GM23338 (cell line): ENCODE measurements around the gene CARD6. TPM values are rescaled to one million over a fixed set of nuclear protein-coding genes. Genes with fewer than 3 reads are reported as not detected.

Source experiments
- ATAC-seq: fragments of 200-7000 bp; cut with Tn5 transposase; 3 replicates; pipeline ENCODE4 v1.9.1; 2020
- DNase-seq: peaks from one replicate; pipeline ENCODE4 v3.0.0-alpha.2; 2015; ENCODE audit warnings: low spot score
- H2AFZ ChIP-seq: fragments of 200-600 bp; sonication (generic); 2 replicates; pipeline ENCODE4 v1.8.0; 2016; ENCODE audit warnings: antibody characterized with exemption, mild to moderate bottlenecking, moderate library complexity
- H3F3A ChIP-seq: fragments of 200-600 bp; sonication (generic); replicated peaks from 2 replicates; pipeline ENCODE4 v1.8.0; 2017; ENCODE audit warnings: antibody characterized with exemption, mixed run types, low read depth
- H3K27ac ChIP-seq: fragments of 200-600 bp; sonication (generic); 2 replicates; pipeline ENCODE4 v1.6.1; 2016; ENCODE audit warnings: low read depth
- H3K27me3 ChIP-seq: fragments of 200-600 bp; sonication (generic); 2 replicates; pipeline ENCODE4 v1.8.0; 2016; ENCODE audit warnings: mild to moderate bottlenecking, mixed run types, moderate library complexity; ENCODE audit not compliant: insufficient read depth
- H3K36me3 ChIP-seq: fragments of 200-600 bp; sonication (generic); 2 replicates; pipeline ENCODE4 v1.8.0; 2016; ENCODE audit warnings: mild to moderate bottlenecking; ENCODE audit not compliant: insufficient read depth
- H3K4me1 ChIP-seq: fragments of 200-600 bp; sonication (generic); 2 replicates; pipeline ENCODE4 v1.8.0; 2016; ENCODE audit warnings: mild to moderate bottlenecking, moderate library complexity; ENCODE audit not compliant: insufficient read depth
- H3K4me2 ChIP-seq: fragments of 200-600 bp; sonication (generic); 2 replicates; pipeline ENCODE4 v1.7.1; 2017; ENCODE audit warnings: mixed run types
- H3K4me3 ChIP-seq: fragments of 200-600 bp; sonication (generic); 2 replicates; pipeline ENCODE4 v1.6.1; 2016; ENCODE audit warnings: mixed run types
- H3K79me2 ChIP-seq: fragments of 200-600 bp; sonication (generic); replicated peaks from 2 replicates; pipeline ENCODE4 v1.8.0; 2017; ENCODE audit warnings: mild to moderate bottlenecking; ENCODE audit not compliant: insufficient read depth
- H3K9me2 ChIP-seq: fragments of 200-600 bp; sonication (generic); 2 replicates; pipeline ENCODE4 v1.8.0; 2017; ENCODE audit not compliant: insufficient read depth
- H4K20me1 ChIP-seq: fragments of 200-600 bp; sonication (generic); replicated peaks from 2 replicates; pipeline ENCODE4 v1.8.0; 2017; ENCODE audit warnings: mild to moderate bottlenecking; ENCODE audit not compliant: insufficient read depth
- H3K27ac Mint-ChIP-seq: 2 replicates; pipeline ENCODE4 v1.8.0; 2020; ENCODE audit warnings: inconsistent platforms, mild to moderate bottlenecking, moderate library complexity, mixed read lengths
- H3K27me3 Mint-ChIP-seq: 3 replicates; pipeline ENCODE4 v1.8.0; 2022; ENCODE audit warnings: low read depth, mild to moderate bottlenecking, moderate library complexity, mixed read lengths, inconsistent platforms; ENCODE audit not compliant: insufficient read depth, poor library complexity
- H3K36me3 Mint-ChIP-seq: 3 replicates; pipeline ENCODE4 v1.8.0; 2021; ENCODE audit warnings: low read depth, mild to moderate bottlenecking, inconsistent platforms, moderate library complexity, mixed read lengths
- H3K4me1 Mint-ChIP-seq: 3 replicates; pipeline ENCODE4 v1.8.0; 2020; ENCODE audit warnings: mild to moderate bottlenecking, inconsistent platforms, mixed read lengths
- H3K4me3 Mint-ChIP-seq: 3 replicates; pipeline ENCODE4 v1.8.0; 2021; ENCODE audit warnings: moderate library complexity, mild to moderate bottlenecking, inconsistent platforms, mixed read lengths
- H3K9me3 Mint-ChIP-seq: 3 replicates; pipeline ENCODE4 v1.8.0; 2020; ENCODE audit warnings: moderate library complexity, mild to moderate bottlenecking, inconsistent platforms, mixed read lengths
- CREB1 ChIP-seq: fragments of 250-450 bp; sonication (Bioruptor Pico); IDR thresholded peaks from 2 replicates; pipeline ENCODE4 v1.5.0; 2020; ENCODE audit warnings: low read depth, mild to moderate bottlenecking, moderate library complexity
- ETS1 ChIP-seq: IDR thresholded peaks from 2 replicates; pipeline ENCODE4 v1.6.1; 2016; ENCODE audit warnings: antibody characterized with exemption
- EZH2 ChIP-seq: fragments of 200-600 bp; sonication (generic); IDR thresholded peaks from one replicate; pipeline ENCODE4 v1.8.0; 2017; ENCODE audit warnings: antibody characterized with exemption, mild to moderate bottlenecking, low read depth; ENCODE audit not compliant: unreplicated experiment
- EZH2phosphoT487 ChIP-seq: fragments of 200-600 bp; sonication (generic); IDR thresholded peaks from one replicate; pipeline ENCODE4 v1.8.1; 2018; ENCODE audit warnings: antibody characterized with exemption; ENCODE audit not compliant: unreplicated experiment
- JUNB ChIP-seq: IDR thresholded peaks from one replicate; pipeline ENCODE4 v1.6.1; 2016; ENCODE audit warnings: antibody characterized with exemption; ENCODE audit not compliant: unreplicated experiment
- NANOG ChIP-seq: IDR thresholded peaks from 2 replicates; pipeline ENCODE4 v1.6.1; 2016; ENCODE audit warnings: antibody characterized with exemption, borderline replicate concordance
- POLR2AphosphoS5 ChIP-seq: IDR thresholded peaks from 2 replicates; pipeline ENCODE4 v1.6.1; 2016; ENCODE audit warnings: antibody characterized with exemption, low read depth
- REST ChIP-seq: IDR thresholded peaks from one replicate; pipeline ENCODE4 v1.6.1; 2018; ENCODE audit warnings: antibody characterized with exemption; ENCODE audit not compliant: unreplicated experiment
- STAT1 ChIP-seq: IDR thresholded peaks from one replicate; pipeline ENCODE4 v1.6.1; 2016; ENCODE audit warnings: antibody characterized with exemption; ENCODE audit not compliant: unreplicated experiment
- ZNF114 ChIP-seq: fragments of 250-450 bp; sonication (Bioruptor Pico); IDR thresholded peaks from 2 replicates; pipeline ENCODE4 v1.5.0; 2020; ENCODE audit warnings: mild to moderate bottlenecking, moderate library complexity
- ZNF331 ChIP-seq: fragments of 250-450 bp; sonication (Bioruptor Pico); IDR thresholded peaks from 2 replicates; pipeline ENCODE4 v1.5.0; 2020; ENCODE audit warnings: low read depth, mild to moderate bottlenecking, moderate library complexity
- ZNF462 ChIP-seq: fragments of 250-450 bp; sonication (Bioruptor Pico); IDR thresholded peaks from 2 replicates; pipeline ENCODE4 v1.5.0; 2020; ENCODE audit warnings: mild to moderate bottlenecking, moderate library complexity
- polyA plus RNA-seq: library from polyadenylated mRNA; unstranded; fragments of >200 nt; fragmentation: Nextera tagmentation; extraction: Ambion mirVana; gene quantifications from 2 replicates; pipeline ENCODE4 v1.2.1, GENCODE V29; 2016
- total RNA-seq: library from RNA; depleted of rRNA; stranded (reverse); fragments of >200 nt; shearing (Covaris generic); gene quantifications from 2 replicates; pipeline ENCODE4 v1.2.3, GENCODE V29; 2014
- TF ChIP-seq, protein P1 (sequence below), 2 experiments: fragments of 200-600 bp in 1 of 2; sonication (generic) in 1 of 2; conservative IDR thresholded peaks; 2 replicates each; pipeline versions ENCODE4 v1.5.1 to v1.6.1; 2016 to 2017; ENCODE audit warnings: antibody characterized with exemption in 2 of 2, low read depth in 2 of 2, mild to moderate bottlenecking in 2 of 2, moderate library complexity in 1 of 2

Gene CARD6
- total and polyA plus RNA-seq, 2 experiments from 2014 or later, result 0.32 to 0.45 TPM

DNA sequence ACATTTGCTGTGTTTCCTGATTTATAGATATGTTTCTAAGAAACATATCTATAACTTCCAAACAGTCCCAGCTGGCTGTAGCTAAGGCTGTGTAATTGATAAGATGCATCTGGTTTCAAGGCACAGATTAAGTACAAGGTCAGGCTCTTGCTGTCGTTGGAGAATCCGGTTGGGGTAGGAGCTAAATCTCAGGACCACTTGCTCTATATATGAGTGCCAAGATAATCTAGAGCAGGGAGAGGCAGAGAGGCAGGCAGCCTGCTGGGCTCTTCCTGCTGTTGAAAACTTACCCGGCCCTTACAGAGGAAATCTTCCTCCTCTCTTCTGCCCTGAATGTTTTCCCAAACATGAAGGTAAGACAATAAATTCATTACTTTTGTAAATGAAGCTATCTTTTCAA is 68.1 kb downstream of the CARD6 start, which contains the start of gene C7:
C7 (plus strand) TSS at position 234 of the 400 bp plus-strand sequence; CDS start at position 348, 114 bp downstream.
- H3K27ac ChIP-seq, result no peak within 1 kb of the TSS
- no peak within 1 kb of the TSS for H3K27ac Mint-ChIP-seq
- no peak within 1 kb of the TSS for H3K4me2 ChIP-seq
- H3F3A ChIP-seq, result no peaks in the 10 kb centered on the region
- no peaks in the 10 kb centered on the region for H3K27me3 Mint-ChIP-seq
- H3K9me3 Mint-ChIP-seq, result no peaks in the 10 kb centered on the region
- no peak within 1 kb of the TSS for H3K4me3 ChIP-seq
- H3K36me3 Mint-ChIP-seq, result no peaks in the 10 kb centered on the region
- DNase-seq, result no peak
- peak; percentile 37 for ATAC-seq
- peaks cover 2% of the 10 kb centered on the region; the same call in 1 of the 2 replicates for H3K4me1 ChIP-seq
- no peak within 1 kb of the TSS for H3K4me3 Mint-ChIP-seq
- no peaks in the 10 kb centered on the region for H3K79me2 ChIP-seq
- no peaks in the 10 kb centered on the region for H3K36me3 ChIP-seq
- H3K9me2 ChIP-seq, result no peaks in the 10 kb centered on the region
- TF ChIP-seq, protein P1, sequence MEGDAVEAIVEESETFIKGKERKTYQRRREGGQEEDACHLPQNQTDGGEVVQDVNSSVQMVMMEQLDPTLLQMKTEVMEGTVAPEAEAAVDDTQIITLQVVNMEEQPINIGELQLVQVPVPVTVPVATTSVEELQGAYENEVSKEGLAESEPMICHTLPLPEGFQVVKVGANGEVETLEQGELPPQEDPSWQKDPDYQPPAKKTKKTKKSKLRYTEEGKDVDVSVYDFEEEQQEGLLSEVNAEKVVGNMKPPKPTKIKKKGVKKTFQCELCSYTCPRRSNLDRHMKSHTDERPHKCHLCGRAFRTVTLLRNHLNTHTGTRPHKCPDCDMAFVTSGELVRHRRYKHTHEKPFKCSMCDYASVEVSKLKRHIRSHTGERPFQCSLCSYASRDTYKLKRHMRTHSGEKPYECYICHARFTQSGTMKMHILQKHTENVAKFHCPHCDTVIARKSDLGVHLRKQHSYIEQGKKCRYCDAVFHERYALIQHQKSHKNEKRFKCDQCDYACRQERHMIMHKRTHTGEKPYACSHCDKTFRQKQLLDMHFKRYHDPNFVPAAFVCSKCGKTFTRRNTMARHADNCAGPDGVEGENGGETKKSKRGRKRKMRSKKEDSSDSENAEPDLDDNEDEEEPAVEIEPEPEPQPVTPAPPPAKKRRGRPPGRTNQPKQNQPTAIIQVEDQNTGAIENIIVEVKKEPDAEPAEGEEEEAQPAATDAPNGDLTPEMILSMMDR (conservative IDR thresholded peaks at IDR 0.05; ENCODE audit: low read depth in 2 of 2), result no peak
- TF ChIP-seq POLR2AphosphoS5 (no peak), NANOG (no peak), ZNF331 (CRISPR knock-in tag) (no peak), EZH2 (no peak), EZH2phosphoT487 (no peak), JUNB (no peak), REST (no peak), ZNF462 (no peak), CREB1 (CRISPR knock-in tag) (no peak), ETS1 (no peak), ZNF114 (no peak), STAT1 (no peak)
- H3K4me1 Mint-ChIP-seq, result peaks cover 11% of the 10 kb centered on the region
- H4K20me1 ChIP-seq, result no peaks in the 10 kb centered on the region
- no peaks in the 10 kb centered on the region for H3K27me3 ChIP-seq
- peak within 1 kb of the TSS; percentile 33; the same call in 1 of the 2 replicates for H2AFZ ChIP-seq
